NCI-H187 treated with DMSO at 0.1 percent for 48 hours (cell line): Measurements from ENCODE around the gene CELSR1.

Experiments
- DNase-seq: peaks from one replicate; lab custom pipeline; 2025; lab: John Stamatoyannopoulos, UW

The CELSR1 gene

DNA sequence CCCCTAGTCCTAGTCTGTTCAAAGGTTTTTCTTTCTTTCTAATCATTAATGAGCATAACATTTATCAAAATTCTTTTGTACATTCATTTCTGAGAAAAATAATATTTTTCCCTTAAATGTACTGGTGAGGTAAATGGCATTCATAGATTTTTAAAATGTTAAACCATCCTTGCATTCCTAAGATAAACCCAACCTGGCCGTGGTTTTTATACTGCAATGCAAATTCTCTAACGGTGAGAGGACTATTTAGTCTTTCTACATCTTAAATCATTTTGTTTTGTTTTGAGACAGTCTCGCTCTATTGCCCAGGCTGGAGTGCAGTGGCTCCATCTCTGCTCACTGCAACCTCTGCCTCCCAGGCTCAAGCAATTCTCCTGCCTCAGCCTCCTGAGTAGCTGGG lies 161.3 kb downstream of the CELSR1 start:
- no peak for DNase-seq

DNA sequence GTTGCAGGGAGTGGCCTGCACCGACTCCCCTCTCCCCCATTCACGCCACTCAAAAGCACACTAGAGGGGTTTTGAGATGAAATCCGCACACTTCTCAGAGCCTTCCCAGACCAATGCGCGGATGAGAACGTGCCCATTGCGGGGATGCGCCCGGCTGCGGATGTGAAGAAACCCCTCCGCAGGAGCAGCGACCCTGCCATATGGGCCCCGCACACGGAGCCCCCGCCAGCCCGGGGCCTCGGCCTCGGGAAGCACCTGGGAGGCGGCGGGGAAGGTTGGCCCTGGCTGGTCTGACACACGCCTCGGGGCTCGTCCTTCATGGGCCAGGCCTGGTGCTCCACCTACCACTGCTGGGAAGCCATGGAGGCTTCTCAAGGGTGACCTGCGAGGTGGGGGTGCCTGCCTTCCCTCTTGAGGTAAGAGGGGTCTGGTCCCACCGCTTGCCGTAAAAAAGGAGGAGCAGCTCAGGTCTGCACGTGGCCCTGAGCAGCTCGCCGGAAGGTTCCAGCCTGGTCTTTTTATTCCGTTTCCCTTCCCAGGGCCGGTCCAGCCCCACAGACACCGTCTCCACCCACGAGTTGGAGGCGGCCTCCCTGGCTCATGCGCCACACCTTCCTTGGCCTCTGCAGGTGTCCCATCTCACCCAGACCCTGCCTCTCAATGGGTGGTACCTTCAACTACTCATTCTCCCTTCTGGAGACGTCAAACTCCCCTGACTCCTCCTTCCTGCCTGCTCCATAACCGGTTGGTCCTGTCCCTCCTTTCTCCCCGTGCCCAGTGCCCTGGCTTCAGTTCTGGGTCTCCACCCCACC lies 162.6 kb downstream of the CELSR1 start:
- DNase-seq = no peak

DNA sequence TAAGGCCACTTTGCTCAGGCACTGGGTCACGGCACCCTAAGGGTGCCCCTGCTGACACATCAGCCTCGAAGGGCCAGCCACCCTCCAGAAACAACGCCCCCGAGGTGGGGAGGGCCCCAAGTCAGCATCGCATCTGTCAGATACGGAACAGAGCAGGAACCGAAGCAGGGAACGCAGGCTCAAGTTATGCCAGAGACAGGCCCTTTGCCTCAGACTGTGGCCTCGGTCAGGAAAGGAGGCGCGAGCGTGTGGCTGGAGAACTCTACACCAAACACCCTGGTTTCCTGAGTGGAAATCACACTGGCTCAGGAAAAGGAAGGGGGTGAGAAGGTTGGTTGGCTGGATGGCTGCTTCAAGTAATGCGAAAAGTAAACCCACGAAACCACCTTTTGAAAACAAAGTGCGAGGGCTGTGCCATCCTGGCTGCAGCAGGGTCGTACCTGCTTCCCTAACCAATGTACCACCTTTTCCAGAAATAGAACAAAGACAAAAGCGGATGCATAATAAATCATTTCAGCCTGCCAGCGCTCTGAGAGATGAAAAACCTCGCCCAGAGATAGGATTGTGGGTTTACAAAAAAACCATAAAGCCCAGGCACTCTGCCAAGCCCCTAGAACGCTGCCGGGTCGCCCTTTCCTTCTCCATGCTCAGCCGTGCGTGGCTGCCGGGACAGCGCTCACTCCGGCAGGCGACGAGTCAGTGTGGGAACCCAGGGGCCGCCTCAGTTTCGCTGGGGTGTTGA lies 163.3 kb downstream of the CELSR1 start:
- no peak for DNase-seq

DNA sequence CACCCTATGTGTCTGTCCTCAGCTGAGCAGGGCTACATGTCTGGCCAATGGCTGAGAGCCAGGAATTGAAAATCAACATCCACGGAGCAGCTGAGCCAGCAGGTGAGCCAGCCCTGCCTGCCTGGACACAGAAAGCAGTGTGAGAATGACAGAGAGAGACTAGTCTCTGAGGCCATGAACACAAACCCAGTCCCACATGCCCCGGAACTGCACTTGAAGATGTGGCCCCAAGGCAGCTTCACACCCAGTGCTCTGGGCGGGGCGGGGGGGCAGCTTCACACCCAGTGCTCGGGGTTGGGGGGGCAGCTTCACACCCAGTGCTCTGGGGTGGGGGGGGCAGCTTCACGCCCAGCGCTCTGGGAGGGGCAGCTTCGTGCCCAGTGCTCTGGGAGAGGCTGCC lies 164.3 kb downstream of the CELSR1 start:
- no peak for DNase-seq

DNA sequence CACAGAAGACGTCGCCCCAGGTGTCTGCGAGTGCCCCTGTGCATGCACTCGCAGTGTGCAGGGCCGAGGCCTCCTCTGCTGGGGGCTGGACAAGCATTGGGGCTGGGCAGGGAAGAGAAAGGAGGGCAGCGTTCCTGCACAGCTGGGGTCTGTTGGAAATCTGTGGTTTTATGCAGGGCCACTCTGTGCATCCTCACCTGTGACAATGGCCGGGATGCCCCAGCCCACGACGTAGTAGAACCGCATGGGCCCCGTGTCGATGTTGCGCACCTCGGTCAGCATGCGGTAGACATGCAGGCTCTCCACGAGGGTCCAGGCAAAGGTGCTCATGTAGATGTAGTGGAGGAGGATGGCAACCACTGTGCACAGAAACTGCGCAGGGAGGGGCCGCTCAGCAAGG lies 164.7 kb downstream of the CELSR1 start:
- no peak for DNase-seq

DNA sequence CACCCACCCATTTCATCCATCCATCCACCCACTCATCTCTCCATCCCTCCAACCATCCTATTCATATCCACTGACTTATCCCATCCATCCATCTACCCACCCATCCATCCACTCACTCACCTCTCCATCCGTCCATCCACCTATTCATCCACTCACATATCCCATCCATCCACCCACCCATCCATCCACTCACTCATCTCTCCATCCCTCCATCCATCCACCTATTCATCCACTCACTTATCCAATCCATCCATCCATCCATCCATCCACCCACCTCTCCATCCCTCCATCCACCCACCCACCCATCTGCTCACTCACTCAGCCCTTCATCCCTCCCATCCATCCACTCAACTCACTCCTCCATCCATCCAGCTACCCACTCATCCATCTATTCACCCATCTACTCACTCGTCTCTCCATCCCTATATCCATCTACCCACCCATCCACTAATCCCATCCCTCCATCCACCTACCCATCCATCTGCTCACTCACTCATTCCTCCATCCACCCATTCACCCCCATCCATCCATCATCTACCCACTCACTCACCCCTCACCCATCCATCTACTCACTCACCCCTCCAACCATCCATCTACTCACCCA lies 165.7 kb downstream of the CELSR1 start:
- DNase-seq = no peak

DNA sequence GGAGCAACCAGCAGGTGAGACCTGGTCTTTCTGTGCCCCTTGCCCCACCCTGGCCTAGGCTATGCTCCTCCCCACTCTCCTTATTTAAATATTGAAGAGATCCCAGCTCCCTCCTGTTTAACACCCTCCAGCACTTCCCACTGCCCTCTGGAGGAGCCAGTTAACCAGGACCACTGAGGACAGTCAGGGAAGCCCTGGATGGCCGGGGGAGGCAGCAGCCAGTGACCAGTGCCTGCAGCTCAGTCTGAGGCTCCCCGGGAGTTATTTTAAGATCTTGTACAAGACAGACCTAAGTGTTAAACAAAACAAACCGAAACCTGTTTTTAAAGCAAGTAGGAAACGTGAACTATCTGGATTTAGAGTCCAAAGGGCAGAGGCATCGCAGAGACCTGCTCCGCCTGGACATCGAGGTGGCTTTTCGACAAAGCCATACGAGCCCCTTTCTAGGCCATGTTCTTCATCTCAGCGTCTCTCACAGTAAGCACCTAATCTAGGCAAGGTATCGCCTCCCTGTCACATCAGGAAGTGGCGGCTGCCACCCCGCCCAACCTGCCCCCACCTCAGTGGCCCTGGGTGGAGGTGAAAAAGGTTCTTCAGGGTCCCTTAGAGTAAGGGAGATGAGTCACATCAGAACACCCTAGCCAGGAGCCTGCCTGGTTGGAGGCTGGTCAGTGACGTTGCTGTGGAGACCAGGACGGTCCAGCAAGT lies 166.7 kb downstream of the CELSR1 start:
- DNase-seq = no peak

DNA sequence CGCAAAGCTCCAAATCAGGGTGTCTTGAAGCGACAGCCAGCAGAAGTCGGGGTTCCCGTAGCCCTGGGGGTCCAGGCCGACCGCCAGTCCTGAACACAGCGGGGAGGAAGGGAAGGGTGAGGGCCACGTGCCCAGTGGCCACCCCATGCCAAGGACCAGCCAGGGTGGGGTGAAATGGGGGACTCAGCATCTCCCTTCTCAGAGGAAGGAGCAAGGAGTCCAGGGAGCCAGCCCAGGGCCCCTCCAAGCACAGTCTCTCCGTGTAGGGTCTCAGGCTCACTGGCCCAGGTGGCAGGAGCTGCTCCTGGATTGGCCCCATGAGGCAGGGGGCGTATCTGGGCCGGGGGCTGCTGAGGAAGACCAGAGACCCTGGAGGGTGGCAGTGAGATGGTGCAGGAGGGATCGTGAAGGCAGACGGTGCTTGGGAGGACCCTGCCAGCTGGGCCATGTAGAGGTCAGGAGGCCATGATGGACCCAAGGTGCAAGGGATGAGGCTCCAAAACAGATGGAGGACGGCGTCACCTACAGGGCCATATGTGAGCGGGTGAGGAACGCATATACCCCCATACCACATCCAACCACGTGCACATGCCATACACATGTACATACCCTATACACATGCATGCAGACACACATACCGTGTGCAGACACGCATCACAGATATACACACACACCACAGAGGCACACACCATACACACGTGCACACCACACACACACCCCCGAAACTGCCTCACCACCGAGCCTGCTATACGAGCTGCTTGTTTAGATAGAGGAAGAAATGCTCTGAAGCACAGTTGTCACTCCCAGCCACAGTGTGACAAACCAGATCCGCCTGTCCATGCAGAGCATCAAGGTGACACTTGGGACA lies 167.5 kb downstream of the CELSR1 start:
- DNase-seq = no peak

DNA sequence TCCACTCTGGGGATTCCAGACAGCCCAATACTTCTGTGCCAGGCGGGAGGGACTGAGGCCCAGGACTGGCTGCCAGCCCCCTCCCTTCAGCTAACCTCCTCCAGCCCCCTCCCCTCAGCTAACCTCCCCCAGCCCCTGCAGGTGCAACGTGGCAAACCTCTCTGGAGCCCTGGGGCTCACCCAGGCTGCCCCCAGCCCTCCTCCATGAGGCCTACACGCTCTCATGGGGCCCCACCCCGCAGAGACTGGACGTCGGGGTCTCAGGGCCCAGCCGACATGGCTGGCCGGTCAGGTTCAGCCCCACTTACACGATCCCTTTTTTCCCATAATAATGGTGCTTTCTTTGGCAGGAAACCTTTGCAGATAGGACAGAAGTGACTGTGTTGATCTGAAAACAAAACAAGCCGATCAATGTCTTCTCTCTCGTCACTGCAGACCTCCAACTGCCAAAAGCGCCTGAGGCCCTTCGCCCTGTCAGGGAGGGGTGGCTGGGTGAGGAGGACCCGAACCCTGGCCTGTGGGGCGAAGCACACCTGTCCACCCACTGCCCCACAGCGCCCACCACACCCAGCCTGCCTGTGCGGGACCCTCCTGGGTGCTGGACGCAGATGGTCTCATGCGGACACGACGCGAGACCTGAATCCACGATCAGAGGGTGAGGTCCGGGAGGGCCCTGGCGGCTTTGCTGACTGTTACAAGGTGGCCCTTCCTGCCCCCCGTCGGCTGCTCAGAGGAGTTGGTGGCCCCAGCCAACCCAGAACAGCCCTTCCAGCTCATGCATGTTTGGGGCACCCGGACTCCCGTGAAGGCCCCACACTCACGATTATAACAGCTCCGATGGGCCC lies 168.3 kb downstream of the CELSR1 start:
- DNase-seq = no peak

DNA sequence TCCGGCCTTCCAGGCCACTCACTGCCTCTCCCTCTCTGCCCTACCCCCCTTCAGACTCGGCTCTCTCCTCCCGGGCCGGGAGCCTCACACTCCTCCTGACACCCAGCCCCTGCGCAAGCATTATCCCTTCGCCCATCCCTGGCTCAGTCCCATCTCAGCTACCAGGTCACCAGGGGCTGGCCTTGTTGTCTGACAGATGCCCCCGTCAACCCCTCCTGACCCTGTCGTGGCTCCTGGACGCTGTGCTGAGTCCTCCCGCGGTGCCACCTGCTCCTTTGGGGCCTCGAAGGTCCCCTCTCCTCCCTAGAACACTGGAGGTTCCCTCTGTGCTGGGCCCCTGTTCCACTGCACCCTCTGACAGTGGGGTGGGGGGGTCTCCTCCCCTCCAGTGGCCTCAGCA lies 169.0 kb downstream of the CELSR1 start:
- no peak for DNase-seq

DNA sequence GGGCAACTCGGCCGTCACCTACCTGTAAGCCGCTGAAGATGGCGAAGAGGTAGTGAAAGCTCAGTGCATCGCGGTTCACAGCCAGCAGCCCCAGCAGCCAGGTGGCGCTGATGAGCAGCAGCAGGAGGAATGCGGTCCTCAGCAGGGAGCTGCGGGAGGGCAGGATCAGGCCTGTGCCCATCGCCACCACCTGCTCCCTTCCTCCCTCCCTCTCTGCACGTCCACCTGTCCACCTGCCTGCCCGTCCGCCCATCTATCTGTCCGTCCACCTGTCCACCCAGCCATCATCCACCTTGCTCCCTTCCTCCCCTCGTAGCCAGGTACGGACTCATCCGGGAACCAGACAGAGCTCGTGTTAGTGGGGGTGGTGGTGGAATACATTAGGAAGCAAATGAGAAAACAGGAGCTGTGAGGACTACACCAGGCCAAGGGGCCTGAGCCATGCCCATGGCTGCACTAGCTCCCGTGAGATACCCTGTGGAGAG lies 169.7 kb downstream of the CELSR1 start:
- DNase-seq = no peak

DNA sequence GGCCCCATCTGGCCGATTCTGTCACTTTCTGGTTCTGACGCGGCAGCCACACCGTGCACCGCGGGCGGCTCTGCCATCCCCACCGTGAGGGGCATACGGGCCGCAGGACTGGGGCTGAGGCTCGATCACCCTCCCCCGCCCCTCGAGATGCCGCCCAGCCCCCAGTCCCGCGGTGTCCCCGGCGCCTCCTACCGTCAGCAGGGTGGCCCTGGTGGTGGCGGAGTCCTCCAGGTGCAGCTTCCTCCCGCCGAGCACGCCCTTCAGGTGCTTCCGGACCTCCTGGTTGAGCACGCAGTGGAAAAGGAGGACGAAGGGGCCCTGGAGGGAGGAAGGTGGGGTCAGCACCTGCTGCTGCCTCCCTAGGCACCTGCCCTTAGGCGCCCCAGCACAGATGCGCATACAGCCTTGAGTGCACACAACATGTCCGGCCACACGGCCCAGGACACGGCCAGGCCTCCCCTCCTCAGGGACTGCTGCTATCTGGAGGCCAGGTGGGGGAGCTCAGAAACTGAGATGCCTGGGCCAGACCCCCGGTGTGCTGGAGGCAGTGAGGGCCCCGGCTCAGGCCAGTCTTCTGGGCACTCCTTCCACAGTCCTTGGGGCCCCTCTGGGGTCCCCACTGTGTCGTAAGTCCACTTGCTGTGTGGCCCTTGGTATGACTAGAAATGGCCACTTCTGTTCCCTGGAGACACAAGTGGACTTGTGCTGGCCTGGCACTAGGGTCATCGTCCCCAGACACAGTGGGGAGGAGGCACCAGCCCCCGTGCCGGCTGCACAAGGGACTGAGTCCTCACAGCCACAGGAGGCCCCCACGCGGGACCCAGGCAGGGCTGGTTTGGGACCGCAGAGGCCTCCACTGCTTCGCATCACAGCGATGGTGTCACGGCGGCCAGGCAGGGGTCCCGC lies 170.4 kb downstream of the CELSR1 start:
- DNase-seq = no peak

DNA sequence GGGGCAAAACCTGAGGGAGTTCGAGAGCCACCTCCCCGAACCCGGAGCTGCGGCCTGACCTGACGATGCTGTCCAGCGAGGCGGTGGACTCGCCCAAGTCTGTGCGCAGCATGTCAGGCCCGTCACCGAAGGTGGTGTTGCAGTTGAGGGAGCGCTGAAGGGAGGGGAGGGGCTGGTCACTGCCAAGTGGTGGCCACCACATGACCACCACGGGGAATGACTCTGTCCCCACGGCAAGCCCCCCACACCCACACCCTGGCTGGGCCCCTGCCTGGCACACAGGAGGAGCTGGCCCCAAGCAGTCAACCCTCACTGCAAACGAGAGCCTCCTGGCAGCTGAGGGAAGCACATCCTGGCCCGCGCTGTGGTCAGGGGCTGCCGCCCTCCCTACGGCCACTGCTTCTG lies 171.1 kb downstream of the CELSR1 start:
- DNase-seq = no peak

DNA sequence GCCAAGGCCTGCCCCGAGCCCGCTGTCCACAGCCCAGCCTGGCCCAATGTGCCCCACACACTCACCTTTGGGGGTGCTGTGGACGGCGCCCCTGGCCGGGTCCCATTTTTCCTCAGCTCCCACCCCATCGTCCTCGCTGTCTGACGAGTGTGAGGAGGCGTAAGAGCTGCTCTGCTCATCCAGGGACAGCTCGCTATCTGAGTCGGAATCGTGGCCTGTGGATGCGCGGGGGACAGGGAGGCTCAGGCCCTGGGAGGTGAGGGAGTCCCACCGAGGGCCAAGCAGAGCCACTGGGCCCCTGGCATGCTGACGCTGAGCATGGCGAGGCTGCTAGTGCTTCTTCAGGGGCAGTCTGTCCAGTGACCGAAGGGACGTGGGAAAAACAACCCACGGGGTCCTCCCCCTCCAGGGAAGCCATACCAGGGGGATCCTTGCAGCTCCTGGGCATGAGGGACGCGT lies 172.2 kb downstream of the CELSR1 start:
- DNase-seq = no peak

DNA sequence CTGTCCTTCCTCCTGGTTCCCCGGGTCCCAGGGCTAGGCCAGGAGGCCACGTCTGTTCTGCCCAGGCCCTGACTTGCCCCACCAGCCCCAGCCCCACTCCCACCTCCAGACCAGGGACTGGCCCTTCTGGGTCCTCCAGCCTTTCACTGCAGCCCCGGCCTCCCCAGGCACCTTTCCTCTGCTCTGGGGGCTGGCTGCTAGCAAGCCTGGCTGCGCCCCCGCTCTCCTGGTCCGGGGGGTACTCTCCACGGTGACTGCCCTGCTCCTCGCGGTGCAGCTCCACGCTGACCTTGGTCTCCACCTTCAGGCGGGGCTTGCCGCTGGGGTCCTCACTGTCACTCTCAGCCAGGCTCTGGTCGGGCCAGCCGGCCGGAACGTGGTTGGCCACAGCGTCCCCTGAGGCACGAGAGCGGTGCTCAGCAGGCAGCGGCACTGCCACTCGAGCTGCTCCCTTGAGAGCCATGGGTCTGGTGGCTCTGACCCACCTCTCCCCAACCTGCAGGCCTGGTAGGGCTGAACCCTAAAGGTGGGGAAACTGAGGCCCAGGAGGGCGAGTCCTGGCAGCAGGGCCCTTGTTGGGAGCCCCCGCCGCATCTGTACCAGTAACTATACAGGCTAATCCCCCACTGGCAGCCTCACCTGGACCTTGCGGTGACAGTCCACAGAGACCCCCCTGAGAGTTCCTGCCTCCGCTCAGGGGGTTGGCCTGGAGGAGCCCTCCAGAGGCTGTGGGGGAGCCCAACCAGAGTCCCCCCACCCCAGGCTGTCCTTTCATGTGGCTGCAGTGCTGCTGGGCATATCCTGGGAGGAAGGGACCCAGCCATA lies 172.9 kb downstream of the CELSR1 start:
- DNase-seq = no peak

DNA sequence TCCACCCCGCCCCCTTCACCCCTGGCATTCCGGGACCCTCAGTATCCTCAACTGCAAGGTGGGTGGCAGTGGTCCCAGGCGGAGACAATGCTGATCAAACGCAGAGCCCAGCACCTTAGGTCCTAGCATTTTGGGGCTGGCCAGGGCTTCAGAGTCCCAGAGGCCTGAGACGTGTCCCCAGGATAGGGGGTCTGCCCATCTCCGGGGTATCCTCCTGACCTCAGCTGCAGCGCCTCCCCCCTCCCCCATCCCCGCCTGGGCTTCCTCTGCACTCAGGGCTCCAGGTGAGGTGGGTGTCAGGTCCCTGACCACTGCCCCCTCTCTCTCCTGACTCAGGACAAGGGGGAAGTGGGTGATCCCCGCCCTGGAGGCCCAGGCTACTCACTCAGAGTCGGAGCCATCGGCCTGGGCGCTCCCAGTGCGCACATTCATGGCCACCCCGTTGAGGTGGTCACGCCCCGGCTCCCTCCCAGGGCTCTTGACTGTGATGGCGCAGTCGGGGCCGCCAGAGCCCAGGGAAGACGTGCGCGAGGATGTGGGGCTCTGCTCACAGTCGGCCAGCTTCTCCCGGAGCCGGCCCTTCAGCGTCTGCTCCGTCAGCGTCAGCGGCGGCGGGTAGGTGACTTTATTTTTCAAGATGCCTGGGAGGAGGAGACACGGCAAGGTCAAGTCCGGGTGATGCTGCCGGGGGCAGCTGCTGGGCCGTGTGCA lies 173.7 kb downstream of the CELSR1 start:
- DNase-seq = no peak

DNA sequence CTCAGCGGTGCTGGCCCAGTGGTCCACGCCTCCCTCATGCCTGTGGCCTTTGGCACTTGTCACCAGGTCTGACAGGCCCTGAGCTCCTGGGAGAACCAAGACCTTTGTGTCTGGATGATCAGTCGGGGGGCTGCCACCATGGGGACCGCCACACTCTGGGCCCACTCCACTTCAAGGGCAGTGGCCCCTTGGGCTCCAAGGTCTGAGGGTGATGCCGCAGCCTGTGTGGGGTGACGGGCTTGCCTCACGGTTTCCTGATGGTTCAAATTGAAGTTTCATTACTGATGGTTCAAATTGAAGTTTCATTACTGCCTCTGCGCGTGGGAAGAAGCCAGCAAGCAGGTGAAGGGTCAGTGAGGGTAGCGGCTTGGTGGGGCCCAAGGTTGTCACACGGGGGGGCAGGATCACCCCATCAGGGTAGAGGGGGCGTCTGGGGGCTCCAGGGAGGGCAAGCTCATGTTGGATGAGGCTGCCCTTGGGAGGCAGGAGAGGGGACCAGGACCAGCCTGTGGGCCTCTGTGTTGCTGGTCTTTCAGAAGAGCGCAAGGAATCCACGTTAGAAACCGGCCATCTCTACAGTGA lies 174.4 kb downstream of the CELSR1 start:
- DNase-seq = no peak
